DMS79 treated with DMSO at 0.1 percent for 48 hours (cell line): ENCODE results near the gene STK25.

Experiments
- DNase-seq: peaks from one replicate; lab custom pipeline; 2025; lab: John Stamatoyannopoulos, UW

Gene STK25

GRCh38 chr2:241493092-241493491 is 15.3 kb downstream of the STK25 start:
- no peak for DNase-seq

- DNase-seq = no peak
Measured at GRCh38 chr2:241492174-241492565, 16.2 kb downstream of the STK25 start.

- no peak for DNase-seq
Measured at GRCh38 chr2:241491549-241492173, 16.7 kb downstream of the STK25 start.

GRCh38 chr2:241490825-241491506 is 17.4 kb downstream of the STK25 start:
- DNase-seq = no peak

GRCh38 chr2:241489733-241490680 is 18.4 kb downstream of the STK25 start:
- DNase-seq = no peak

GRCh38 chr2:241489088-241489487 is 19.3 kb downstream of the STK25 start:
- DNase-seq = no peak

GRCh38 chr2:241485172-241485911 is 23.0 kb downstream of the STK25 start:
- no peak for DNase-seq

- DNase-seq = no peak
Measured at GRCh38 chr2:241483305-241483704, 25.1 kb downstream of the STK25 start.

GRCh38 chr2:241482126-241482955 is 26.0 kb downstream of the STK25 start:
- DNase-seq = no peak

GRCh38 chr2:241481687-241482086 is 26.7 kb downstream of the STK25 start:
- DNase-seq = no peak

GRCh38 chr2:241479026-241479898 is 29.1 kb downstream of the STK25 start:
- DNase-seq = no peak

- DNase-seq = no peak
Measured at GRCh38 chr2:241478166-241478565, 30.2 kb downstream of the STK25 start.

GRCh38 chr2:241475267-241475666 is 33.1 kb downstream of the STK25 start:
- DNase-seq = no peak

GRCh38 chr2:241473399-241473798 is 35.0 kb downstream of the STK25 start:
- DNase-seq = no peak

- DNase-seq = no peak
Measured at GRCh38 chr2:241469746-241470145, 38.6 kb downstream of the STK25 start.

GRCh38 chr2:241468476-241468781 is 40.0 kb downstream of the STK25 start:
- DNase-seq = no peak

- DNase-seq = no peak
Measured at GRCh38 chr2:241467777-241468475, 40.5 kb downstream of the STK25 start.

GRCh38 chr2:241466230-241466629 is 42.2 kb downstream of the STK25 start:
- DNase-seq = no peak

- no peak for DNase-seq
Measured at GRCh38 chr2:241465543-241465942, 42.8 kb downstream of the STK25 start.
